ENCODE results near the gene CDCA4.

DNA sequence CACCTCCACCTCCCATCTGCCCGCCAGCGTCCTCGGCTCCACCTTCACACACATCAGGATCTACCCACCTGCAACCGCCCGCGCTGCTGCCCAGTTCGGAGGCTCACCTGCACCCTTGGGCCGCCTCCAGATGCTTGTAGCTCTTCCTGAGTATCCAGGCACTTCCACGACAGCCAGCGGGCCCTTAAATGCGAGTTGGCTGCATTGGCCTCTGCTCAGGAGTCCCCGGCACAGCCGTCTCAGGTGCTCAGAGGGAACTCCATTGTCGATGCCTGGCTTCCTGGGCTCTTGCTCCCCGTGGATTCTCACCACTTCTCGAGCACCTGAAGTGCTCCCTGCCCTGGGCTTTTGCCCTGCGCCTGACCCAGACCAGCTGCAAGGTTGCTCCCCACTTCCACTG, 21.9 kb upstream of the CDCA4 start:
- TF ChIP-seq, protein P1, sequence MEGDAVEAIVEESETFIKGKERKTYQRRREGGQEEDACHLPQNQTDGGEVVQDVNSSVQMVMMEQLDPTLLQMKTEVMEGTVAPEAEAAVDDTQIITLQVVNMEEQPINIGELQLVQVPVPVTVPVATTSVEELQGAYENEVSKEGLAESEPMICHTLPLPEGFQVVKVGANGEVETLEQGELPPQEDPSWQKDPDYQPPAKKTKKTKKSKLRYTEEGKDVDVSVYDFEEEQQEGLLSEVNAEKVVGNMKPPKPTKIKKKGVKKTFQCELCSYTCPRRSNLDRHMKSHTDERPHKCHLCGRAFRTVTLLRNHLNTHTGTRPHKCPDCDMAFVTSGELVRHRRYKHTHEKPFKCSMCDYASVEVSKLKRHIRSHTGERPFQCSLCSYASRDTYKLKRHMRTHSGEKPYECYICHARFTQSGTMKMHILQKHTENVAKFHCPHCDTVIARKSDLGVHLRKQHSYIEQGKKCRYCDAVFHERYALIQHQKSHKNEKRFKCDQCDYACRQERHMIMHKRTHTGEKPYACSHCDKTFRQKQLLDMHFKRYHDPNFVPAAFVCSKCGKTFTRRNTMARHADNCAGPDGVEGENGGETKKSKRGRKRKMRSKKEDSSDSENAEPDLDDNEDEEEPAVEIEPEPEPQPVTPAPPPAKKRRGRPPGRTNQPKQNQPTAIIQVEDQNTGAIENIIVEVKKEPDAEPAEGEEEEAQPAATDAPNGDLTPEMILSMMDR (IDR thresholded peaks at IDR 0.05; ENCODE audit: low read depth, low read length), result no peak
- TF ChIP-seq EZH2phosphoT487 (IDR thresholded peaks at IDR 0.05; ENCODE audit: low read depth), result no peak

Measured in OCI-LY3 (cell line).